ENCODE results near the gene EIF3I. TPM values are rescaled to one million over a fixed set of nuclear protein-coding genes. Genes with fewer than 3 reads are reported as not detected.
A peak's percentile ranks its signal among the peaks of the same experiment; 100 is the strongest.

The EIF3I gene
- total and polyA plus RNA-seq, 12 donors: 187 to 672 (median 226) TPM

DNA sequence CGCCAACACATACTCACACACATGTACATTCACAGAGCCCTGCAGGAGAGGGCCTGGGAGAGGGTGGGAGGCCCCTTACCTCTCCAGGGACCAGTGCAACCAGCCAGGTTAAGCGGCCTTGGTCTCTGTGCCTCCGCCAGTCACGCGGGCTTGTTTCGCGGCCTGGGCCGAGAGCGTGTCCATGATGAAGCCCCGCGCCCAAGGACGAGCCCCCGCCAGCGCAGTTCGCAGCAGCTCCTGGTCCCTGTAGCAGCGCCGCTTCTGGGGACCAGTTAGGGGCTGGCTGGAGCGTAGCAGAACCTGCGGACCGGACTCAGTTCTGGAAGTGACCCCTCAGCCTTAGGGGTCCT lies 17.6 kb downstream of the EIF3I start:
- peak in 6 of 7 donors; percentile 61 to 72 (median 67) for DNase-seq
- H3K27ac ChIP-seq: peak overlapping the region in 4 of 5 donors; percentile 68 to 95 (median 88)
- H3K36me3 ChIP-seq (replicated peaks in 1 of 2): peaks cover 0 to 3% of the 10 kb centered on the region in 2 donors
- intact Hi-C loops (cut with DNase I): no loop called here
- no peaks in the 10 kb centered on the region for H3K9me3 ChIP-seq (replicated peaks in 1 of 3)
- H3K4me1 ChIP-seq (replicated peaks in 1 of 2): peaks cover 30 to 47% of the 10 kb centered on the region in 2 donors
- H3K4me3 ChIP-seq: peak overlapping the region in 2 of 4 donors; percentile 32 to 60
- TF ChIP-seq POLR2A (IDR thresholded peaks at IDR 0.05): no peak
- TF ChIP-seq, protein P1, sequence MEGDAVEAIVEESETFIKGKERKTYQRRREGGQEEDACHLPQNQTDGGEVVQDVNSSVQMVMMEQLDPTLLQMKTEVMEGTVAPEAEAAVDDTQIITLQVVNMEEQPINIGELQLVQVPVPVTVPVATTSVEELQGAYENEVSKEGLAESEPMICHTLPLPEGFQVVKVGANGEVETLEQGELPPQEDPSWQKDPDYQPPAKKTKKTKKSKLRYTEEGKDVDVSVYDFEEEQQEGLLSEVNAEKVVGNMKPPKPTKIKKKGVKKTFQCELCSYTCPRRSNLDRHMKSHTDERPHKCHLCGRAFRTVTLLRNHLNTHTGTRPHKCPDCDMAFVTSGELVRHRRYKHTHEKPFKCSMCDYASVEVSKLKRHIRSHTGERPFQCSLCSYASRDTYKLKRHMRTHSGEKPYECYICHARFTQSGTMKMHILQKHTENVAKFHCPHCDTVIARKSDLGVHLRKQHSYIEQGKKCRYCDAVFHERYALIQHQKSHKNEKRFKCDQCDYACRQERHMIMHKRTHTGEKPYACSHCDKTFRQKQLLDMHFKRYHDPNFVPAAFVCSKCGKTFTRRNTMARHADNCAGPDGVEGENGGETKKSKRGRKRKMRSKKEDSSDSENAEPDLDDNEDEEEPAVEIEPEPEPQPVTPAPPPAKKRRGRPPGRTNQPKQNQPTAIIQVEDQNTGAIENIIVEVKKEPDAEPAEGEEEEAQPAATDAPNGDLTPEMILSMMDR (IDR thresholded peaks at IDR 0.05): no peak
- H3K27me3 ChIP-seq: no peaks in the 10 kb centered on the region
- WGBS, 4 donors: 39 to 83% (median 49%) methylated on average over 1 to 20 of the region's 20 CpGs

DNA sequence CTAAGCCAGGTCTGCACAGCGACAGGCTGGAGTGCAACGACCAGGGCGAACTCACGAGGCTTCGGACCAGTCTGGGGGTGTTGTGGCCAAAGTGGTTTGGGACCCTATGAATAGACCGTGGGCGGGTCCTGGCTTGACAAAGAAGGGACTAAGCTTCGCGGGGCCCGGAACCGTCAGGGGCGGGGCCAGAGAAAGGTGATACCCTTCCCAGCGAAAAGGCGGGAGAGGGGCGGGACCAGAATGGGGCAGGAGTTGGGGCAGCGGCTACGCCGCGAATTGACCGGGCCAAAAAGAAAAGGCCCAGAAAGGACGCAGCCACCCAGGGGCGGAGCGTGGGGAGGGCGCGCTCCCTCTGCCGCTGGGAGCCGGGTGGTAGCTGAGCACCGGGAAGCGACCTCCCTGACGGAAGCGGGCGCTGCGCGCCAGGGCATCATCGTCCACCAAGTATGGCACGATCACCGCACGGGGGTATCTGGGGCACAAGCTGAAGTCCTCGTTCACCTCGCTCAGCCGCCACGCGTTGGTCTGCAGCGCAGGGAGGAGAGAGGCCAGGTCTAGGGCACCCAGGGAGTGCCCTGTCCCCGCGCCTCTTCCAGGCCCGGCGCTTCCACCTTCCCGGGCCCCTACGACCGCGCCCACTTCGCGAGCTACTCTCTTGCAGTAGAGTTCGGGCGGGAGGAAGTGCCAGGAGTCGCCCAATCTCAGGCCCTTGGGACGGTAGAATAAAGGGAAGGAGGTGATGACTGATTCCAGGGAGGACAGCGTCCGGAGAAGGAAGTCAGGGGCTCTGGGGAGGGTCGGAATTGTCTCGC lies 18.1 kb downstream of the EIF3I start:
- H3K36me3 ChIP-seq (replicated peaks in 1 of 2): no peaks in the 10 kb centered on the region
- DNase-seq: peak; percentile 83 to 93 (median 86)
- WGBS, 4 donors: 0 to 2% (median 1%) methylated on average over 14 to 62 of the region's 62 CpGs
- peaks cover 24 to 41% of the 10 kb centered on the region in 2 donors for H3K4me1 ChIP-seq (replicated peaks in 1 of 2)
- H3K4me3 ChIP-seq: peak overlapping the region; percentile 15 to 60 (median 45)
- TF ChIP-seq, protein P1 (IDR thresholded peaks at IDR 0.05): peak in 4 of 6 experiments; percentile 11 to 31 (median 28)
- peak; percentile 51 to 92 for TF ChIP-seq POLR2A (IDR thresholded peaks at IDR 0.05)
- H3K27me3 ChIP-seq: no peaks in the 10 kb centered on the region
- intact Hi-C loops (cut with DNase I): no loop called here
- peak overlapping the region; percentile 68 to 95 (median 83) for H3K27ac ChIP-seq
- no peaks in the 10 kb centered on the region for H3K9me3 ChIP-seq (replicated peaks in 1 of 3)

DNA sequence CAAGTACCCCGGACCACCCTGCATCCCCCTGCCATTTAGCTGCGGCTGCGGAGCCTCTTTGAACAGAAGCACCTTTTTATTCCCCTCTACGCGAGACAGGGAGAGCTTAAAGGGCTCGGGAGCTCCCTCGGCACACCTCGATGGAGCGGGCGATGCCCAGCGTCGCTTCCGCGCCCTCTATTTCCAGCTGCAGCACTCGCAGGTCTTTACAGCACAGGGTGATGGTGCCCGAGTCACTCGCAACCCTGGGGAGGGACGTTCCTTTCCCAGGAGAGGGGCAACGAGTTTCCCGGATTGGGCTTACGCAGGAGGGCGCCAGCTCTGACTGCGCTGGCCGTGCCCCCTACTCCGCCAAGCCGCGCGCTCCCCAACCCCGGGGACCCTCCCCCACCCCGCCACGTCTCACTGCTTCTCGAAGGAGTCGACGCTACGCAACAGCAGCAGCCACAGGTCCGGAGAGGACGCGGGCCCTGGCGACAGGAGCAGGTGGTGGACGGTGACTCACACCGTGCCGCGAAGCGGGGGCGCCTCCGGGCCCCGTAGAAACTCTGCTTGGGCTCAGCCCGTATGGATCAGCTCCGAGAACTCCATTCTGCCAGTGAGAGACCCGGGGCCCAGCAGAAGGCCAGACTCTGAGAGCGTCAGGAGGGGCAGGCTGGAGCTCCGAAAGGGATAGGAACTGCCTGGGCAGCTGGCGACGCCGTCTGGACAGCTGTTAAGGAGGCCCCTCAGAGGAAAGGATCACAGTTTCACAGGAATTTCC lies 19.0 kb downstream of the EIF3I start:
- peak overlapping the region; percentile 68 to 95 (median 83) for H3K27ac ChIP-seq
- 1 to 7% (median 3%) methylated on average over 6 to 55 of the region's 55 CpGs for WGBS, 4 donors
- intact Hi-C loops (cut with DNase I): no loop called here
- no peaks in the 10 kb centered on the region for H3K36me3 ChIP-seq (replicated peaks in 1 of 2)
- H3K4me1 ChIP-seq (replicated peaks in 1 of 2): peaks cover 18 to 38% of the 10 kb centered on the region in 2 donors
- DNase-seq: peak; percentile 75 to 89 (median 81)
- no peaks in the 10 kb centered on the region for H3K9me3 ChIP-seq (replicated peaks in 1 of 3)
- TF ChIP-seq, protein P1 (IDR thresholded peaks at IDR 0.05): peak in 1 of 6 experiments; percentile 1
- TF ChIP-seq POLR2A (IDR thresholded peaks at IDR 0.05): peak in 1 of 2 donors; percentile 62
- peak overlapping the region; percentile 15 to 60 (median 45) for H3K4me3 ChIP-seq
- H3K27me3 ChIP-seq: no peaks in the 10 kb centered on the region

DNA sequence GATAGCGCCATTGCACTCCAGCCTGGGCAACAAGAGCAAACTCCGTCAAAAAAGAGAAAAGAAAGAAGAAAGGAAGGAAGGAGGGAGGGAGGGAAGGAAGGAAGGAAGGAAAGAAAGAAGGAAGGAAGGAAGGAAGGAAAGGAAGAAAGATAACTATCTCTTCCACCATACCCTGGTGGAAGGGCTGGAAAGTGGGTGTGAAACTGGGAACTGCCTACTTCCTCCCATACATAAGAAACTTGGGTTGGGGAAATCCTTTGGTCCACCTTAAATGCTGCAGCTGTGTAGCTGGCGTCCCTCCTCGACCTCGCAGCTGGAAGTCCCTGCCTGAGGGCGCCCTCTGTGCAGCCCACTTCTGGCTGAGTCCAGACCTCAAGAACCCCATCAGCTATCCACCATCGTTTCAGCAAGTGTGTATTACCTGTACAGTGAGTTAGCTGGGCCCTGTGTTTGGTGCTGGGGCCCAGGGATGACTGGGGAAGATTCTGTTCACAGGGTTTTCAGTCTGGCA lies 20.2 kb downstream of the EIF3I start:
- intact Hi-C loops (cut with DNase I): no loop called here

More for the DNA sequence above, 20.2 kb downstream of the EIF3I start:
- Histone ChIP-seq H3K36me3 (replicated peaks in 1 of 2) (no peaks in the 10 kb centered on the region), H3K27ac (peak overlapping the region in 2 of 5 donors; percentile 46 to 92), H3K27me3 (no peaks in the 10 kb centered on the region), H3K9me3 (replicated peaks in 1 of 3) (no peaks in the 10 kb centered on the region), H3K4me1 (replicated peaks in 1 of 2) (peaks cover 12 to 33% of the 10 kb centered on the region in 2 donors), H3K4me3 (peak overlapping the region in 1 of 4 donors; percentile 13)
- DNase-seq: peak in 1 of 7 donors; percentile 31
- TF ChIP-seq, protein P1 (IDR thresholded peaks at IDR 0.05): no peak
- TF ChIP-seq POLR2A (IDR thresholded peaks at IDR 0.05): no peak
- WGBS, 4 donors: 27 to 35% (median 34%) methylated on average over 6 to 7 of the region's 7 CpGs
